Fibroblast of mammary gland (primary cell): ENCODE data around the gene SMARCD2.

Source experiments
- DNase-seq: peaks from one replicate; pipeline ENCODE4 v3.0.0-alpha.2; 2010; ENCODE audit warnings: low read depth
- H3K4me3 ChIP-seq: 2 replicates; pipeline ENCODE4 v1.5.1; 2011; ENCODE audit warnings: low read depth, mild to moderate bottlenecking, low read length, moderate library complexity; ENCODE audit not compliant: control insufficient read depth
- CTCF ChIP-seq: conservative IDR thresholded peaks from 2 replicates; pipeline ENCODE4 v1.5.1; 2011; ENCODE audit warnings: low read depth, low read length, inconsistent platforms; ENCODE audit not compliant: control insufficient read depth, insufficient read depth

SMARCD2 gene

GRCh38 chr17:63820963-63821561 is 21.4 kb downstream of the SMARCD2 start:
- DNase-seq = no peak
- H3K4me3 ChIP-seq = no peak overlapping the region
- TF ChIP-seq CTCF = no peak

GRCh38 chr17:63819585-63820537 is 22.6 kb downstream of the SMARCD2 start:
- no peak overlapping the region for H3K4me3 ChIP-seq
- DNase-seq = no peak

GRCh38 chr17:63819131-63819530 is 23.4 kb downstream of the SMARCD2 start:
- no peak overlapping the region for H3K4me3 ChIP-seq
- DNase-seq = no peak
- TF ChIP-seq CTCF = no peak

More at GRCh38 chr17:63819585-63820537, 22.6 kb downstream of the SMARCD2 start:
- TF ChIP-seq CTCF = no peak

- no peak for TF ChIP-seq CTCF
- H3K4me3 ChIP-seq = no peak overlapping the region
- DNase-seq = no peak
These were observed 24.6 kb downstream of the SMARCD2 start for GRCh38 chr17:63817736-63818385.

- no peak for DNase-seq
- H3K4me3 ChIP-seq = no peak overlapping the region
- TF ChIP-seq CTCF = no peak
These were observed 25.8 kb downstream of the SMARCD2 start for GRCh38 chr17:63816669-63817068.

- no peak for DNase-seq
- H3K4me3 ChIP-seq = no peak overlapping the region
- TF ChIP-seq CTCF = no peak
These were observed 26.4 kb downstream of the SMARCD2 start for GRCh38 chr17:63816123-63816522.
